Measurements from ENCODE around the gene KRT72. TPM values are rescaled to one million over a fixed set of nuclear protein-coding genes. Genes with fewer than 3 reads are reported as not detected.

Gene KRT72
- total and polyA plus RNA-seq, 2 of the 13 experiments (the other 11 are each of a cell fraction or from before 2014, with no cell fraction given): not detected

- FAIRE-seq (no peak), ATAC-seq (no peak), DNase-seq (ENCODE audit: low spot score) (no peak)
- intact Hi-C loops (cut with micrococcal nuclease; ENCODE audit: unreplicated experiment): no loop called here
- Histone ChIP-seq H3K9ac (ENCODE audit: insufficient read depth, low read depth, low read length) (no peak overlapping the region), H3K9me3 (ENCODE audit: low read length) (no peaks in the 10 kb centered on the region), H3K4me3 (replicated peaks in 1 of 3; ENCODE audit: insufficient read depth in 1 of 3, low read depth in 2 of 3, low read length in 3 of 3) (no peak overlapping the region), H3K79me2 (ENCODE audit: insufficient read depth, low read length) (no peaks in the 10 kb centered on the region), H3K27me3 (ENCODE audit: control insufficient read depth in 1 of 2, insufficient read depth in 2 of 2, low read length in 2 of 2) (peaks cover 0 to 26% of the 10 kb centered on the region in 2 experiments; a peak in 2 of 5 replicates), H3K4me1 (ENCODE audit: insufficient read depth, low read length) (no peaks in the 10 kb centered on the region), H4K20me1 (ENCODE audit: insufficient read depth, low read length) (no peaks in the 10 kb centered on the region), H2AFZ (ENCODE audit: low read length) (no peak overlapping the region), H3K4me2 (ENCODE audit: low read depth, low read length) (no peak overlapping the region), H3K27ac (ENCODE audit: extremely low read length, insufficient read depth, low read length) (no peak overlapping the region), H3K36me3 (replicated peaks in 1 of 2; ENCODE audit: control insufficient read depth in 1 of 2, insufficient read depth in 2 of 2, low read length in 2 of 2) (no peaks in the 10 kb centered on the region)
- CTCF ChIA-PET (ENCODE audit: low intra/inter-chr PET ratio, low total read pairs): no interaction called here
- WGBS (ENCODE audit: low lambda C conversion rate): 10% methylated on average over 4 of the region's 7 CpGs
- BruUV-seq (replicated peaks): no TSS peak
- TF ChIP-seq MAFF (IDR thresholded peaks at IDR 0.05; ENCODE audit: low read depth, low read length) (peak; percentile 86), MED13 (CRISPR knock-in tag; IDR thresholded peaks at IDR 0.05) (no peak), ZSCAN20 (CRISPR knock-in tag; IDR thresholded peaks at IDR 0.05; ENCODE audit: borderline replicate concordance) (no peak), MAFK (conservative IDR thresholded peaks at IDR 0.05 in 1 of 2, IDR thresholded peaks at IDR 0.05 in 1 of 2; ENCODE audit: low read length in 2 of 2) (peak; percentile 83 to 93), HNRNPUL1 (IDR thresholded peaks at IDR 0.05; ENCODE audit: low read depth, low read length) (no peak)
- in situ Hi-C loops (cut with HindIII; ENCODE audit: extremely low pct_ligation_motif_present, low pct_unique_long_range_greater_than_20kb): no loop called here
- POLR2A ChIA-PET: no interaction called here
Measured at GRCh38 chr12:52634266-52635056, 33.2 kb upstream of the KRT72 start.

DNA sequence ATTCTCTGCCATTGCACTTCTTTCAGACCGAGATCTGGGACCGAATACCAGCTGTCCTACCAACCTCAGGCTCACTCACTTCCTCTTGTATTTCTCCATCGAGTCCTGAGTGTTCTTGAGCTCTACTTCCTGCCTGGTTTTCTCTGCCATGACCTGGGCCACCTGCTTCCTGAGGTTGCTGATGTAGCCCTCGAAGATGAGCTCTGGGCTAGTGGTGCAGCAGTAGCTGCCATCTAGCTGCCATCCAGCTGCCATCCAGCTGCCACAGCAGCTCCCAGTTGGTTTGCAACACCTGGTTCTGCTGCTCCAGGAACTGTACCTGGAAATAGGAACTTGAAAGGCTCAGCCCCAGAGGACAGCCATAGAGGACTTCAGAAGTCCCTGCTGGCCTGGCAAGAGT lies 32.1 kb upstream of the KRT72 start:
- Histone ChIP-seq H3K36me3 (replicated peaks in 1 of 2; ENCODE audit: control insufficient read depth in 1 of 2, insufficient read depth in 2 of 2, low read length in 2 of 2) (no peaks in the 10 kb centered on the region), H3K4me2 (ENCODE audit: low read depth, low read length) (no peak overlapping the region), H2AFZ (ENCODE audit: low read length) (no peak overlapping the region), H3K79me2 (ENCODE audit: insufficient read depth, low read length) (no peaks in the 10 kb centered on the region), H3K4me1 (ENCODE audit: insufficient read depth, low read length) (no peaks in the 10 kb centered on the region), H4K20me1 (ENCODE audit: insufficient read depth, low read length) (no peaks in the 10 kb centered on the region), H3K9me3 (ENCODE audit: low read length) (no peaks in the 10 kb centered on the region), H3K27ac (ENCODE audit: extremely low read length, insufficient read depth, low read length) (no peak overlapping the region), H3K9ac (ENCODE audit: insufficient read depth, low read depth, low read length) (no peak overlapping the region), H3K4me3 (replicated peaks in 1 of 3; ENCODE audit: insufficient read depth in 1 of 3, low read depth in 2 of 3, low read length in 3 of 3) (no peak overlapping the region), H3K27me3 (ENCODE audit: control insufficient read depth in 1 of 2, insufficient read depth in 2 of 2, low read length in 2 of 2) (peaks cover 0 to 26% of the 10 kb centered on the region in 2 experiments; a peak in 2 of 5 replicates)
- in situ Hi-C loops (cut with HindIII; ENCODE audit: extremely low pct_ligation_motif_present, low pct_unique_long_range_greater_than_20kb) (no loop called here), intact Hi-C loops (cut with micrococcal nuclease; ENCODE audit: unreplicated experiment) (no loop called here)
- ChIA-PET CTCF (ENCODE audit: low intra/inter-chr PET ratio, low total read pairs) (no interaction called here), POLR2A (no interaction called here)
- no peak for TF ChIP-seq GLMP (CRISPR knock-in tag; IDR thresholded peaks at IDR 0.05; ENCODE audit: borderline replicate concordance)
- no peak for TF ChIP-seq ZNF530 (CRISPR knock-in tag; IDR thresholded peaks at IDR 0.05; ENCODE audit: low read depth)
- no peak for TF ChIP-seq EZH2 (conservative IDR thresholded peaks at IDR 0.05; ENCODE audit: low read depth, low read length)
- no peak for TF ChIP-seq NAIF1 (CRISPR knock-in tag; IDR thresholded peaks at IDR 0.05; ENCODE audit: borderline replicate concordance)
- no peak for TF ChIP-seq ZFP37 (CRISPR knock-in tag; IDR thresholded peaks at IDR 0.05; ENCODE audit: borderline replicate concordance)
- FAIRE-seq (no peak), DNase-seq (ENCODE audit: low spot score) (no peak), ATAC-seq (no peak)
- WGBS (ENCODE audit: low lambda C conversion rate): 0% methylated on average over 4 of the region's 4 CpGs
- BruUV-seq (replicated peaks): no TSS peak
